T1000 (cell line): ENCODE data around the gene BLMH.
"Not testable (repeated sequence)": the region's sequence is repeated elsewhere in the genome, so short reads cannot be mapped to it uniquely, and the experiment has no call there.

Source experiments
- DNase-seq: peaks from one replicate; lab custom pipeline; 2025; ENCODE audit warnings: mixed read lengths; lab: John Stamatoyannopoulos, UW

Gene BLMH

DNA sequence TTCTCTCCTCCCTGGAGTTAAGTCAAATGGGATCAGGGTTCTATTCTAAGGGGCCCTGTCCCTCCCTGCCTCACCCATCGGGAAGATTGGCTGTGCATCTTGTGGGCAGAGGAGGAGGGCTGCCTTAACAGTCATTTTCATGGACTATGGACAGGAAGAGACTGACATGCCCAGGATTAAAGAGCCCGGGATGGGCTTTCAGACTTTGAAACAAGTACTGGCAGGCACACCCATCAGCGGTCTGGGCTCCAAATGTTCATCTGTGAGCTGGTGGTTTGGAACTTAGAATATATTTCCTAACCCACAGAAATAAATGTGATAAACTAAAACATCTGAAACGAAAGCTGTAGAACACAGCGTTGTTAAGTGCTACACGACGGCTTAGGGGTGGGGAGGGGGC is 62.7 kb downstream of the BLMH start:
- DNase-seq = no peak

DNA sequence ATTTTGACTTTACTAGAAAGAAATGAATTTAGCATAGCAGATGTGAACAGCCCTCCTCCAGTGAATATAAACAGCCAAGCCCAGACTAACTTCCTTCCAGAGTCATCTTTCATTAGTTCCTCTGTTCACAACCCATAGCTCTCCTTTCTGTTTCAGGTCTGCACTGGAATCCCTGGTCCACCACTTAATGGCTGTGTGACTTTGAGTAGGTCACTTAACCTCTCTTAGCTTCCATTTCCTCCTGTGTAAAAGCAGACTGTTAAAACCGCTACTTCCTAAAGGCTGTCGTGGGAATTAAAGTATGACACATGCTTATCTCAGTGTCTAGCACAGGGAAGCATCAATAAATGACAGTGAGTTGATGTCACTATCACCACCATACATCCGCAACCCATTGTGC is 63.7 kb downstream of the BLMH start:
- DNase-seq = no peak

DNA sequence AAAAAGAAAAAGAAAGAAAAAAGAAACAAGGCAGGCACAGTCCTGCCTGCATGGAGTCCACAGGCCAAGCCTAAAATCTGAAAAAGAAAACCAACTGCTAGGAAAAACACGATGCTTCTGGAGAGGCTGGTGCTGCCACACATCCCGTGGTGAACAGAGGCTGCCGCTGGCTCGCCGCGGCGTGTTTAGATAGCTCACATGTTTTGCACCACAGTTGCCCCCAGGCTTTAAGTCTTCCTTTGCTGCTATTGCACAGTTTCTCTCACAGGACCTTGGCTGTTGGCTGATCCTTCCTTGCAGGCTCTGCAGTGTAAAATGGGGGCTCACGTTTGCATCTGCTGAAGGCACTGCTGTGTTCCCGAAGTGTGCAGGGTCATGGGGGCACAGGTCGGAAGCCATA is 64.9 kb downstream of the BLMH start:
- no peak for DNase-seq

DNA sequence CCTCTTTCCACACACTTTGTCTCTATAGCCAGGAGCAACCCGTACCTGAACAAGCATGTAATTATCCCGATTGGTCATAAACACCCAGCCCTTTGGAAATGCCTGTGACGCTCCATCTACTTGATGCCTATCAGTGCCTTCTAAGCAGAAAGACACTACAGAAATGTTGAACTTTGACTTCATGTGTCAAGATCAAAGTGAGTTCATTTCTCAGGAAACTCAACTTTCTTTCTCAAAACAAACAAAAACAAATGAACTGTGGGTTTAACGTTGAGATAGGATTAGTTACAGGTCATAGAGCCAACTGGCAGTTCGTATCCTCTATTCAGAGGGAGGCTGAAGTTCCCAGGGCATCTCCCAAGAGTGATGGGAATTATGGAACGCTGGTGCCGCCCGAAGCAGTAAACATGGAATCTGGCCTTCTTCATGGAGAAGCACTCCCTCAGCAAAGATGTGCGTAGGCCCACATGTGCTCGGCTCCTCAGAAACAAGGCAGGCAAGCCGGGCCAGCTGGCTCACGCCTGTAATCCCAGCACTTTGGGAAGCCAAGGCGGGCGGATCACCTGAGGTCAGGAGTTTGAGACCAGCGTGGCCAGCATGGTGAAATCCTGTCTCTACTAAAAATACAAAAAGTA is 65.7 kb downstream of the BLMH start:
- DNase-seq = no peak

DNA sequence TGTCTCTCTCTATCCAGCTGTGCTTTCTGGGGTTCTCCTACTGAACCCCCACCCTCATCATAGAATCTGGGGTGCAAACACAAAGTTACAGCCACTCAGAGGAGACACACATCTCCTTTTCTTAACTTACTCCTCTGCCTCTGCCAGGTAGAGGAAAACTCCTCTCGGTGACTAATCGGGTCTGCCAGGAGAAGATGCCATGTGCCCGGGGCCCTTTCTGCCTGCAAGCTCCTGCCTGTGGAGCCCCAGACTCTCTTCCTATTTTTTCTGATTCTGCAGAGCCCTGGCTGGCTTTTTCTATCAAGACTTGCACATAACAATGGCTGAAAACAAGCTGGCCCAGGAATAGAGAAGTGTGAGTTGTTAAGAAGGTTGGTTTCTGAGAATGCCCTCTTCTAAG is 66.6 kb downstream of the BLMH start:
- no peak for DNase-seq

DNA sequence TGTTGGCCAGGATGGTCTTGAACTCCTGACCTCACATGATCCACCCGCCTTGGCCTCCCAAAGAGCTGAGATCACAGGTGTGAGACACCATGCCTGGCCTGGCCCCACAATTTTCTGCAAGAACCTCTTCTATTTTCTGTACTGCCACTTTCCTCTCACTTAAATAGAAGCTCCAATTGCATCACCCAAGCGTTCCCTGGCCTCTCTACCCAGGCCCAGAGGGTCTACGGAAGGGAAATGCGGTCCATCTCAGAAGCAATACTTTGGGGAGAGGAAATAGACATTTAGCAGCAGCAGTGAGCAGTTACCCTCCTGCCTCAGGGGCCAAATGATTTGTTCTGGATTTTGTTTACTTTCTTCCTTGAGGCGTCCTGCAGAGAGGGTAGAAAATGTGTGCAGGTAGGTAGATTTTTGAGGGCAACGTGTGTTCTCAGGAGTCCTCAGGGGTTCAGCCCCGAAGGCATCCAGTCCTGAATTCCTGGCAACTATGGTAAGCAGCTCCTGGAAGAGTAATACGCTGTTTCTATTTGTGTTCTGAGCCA is 67.3 kb downstream of the BLMH start:
- DNase-seq = no peak

DNA sequence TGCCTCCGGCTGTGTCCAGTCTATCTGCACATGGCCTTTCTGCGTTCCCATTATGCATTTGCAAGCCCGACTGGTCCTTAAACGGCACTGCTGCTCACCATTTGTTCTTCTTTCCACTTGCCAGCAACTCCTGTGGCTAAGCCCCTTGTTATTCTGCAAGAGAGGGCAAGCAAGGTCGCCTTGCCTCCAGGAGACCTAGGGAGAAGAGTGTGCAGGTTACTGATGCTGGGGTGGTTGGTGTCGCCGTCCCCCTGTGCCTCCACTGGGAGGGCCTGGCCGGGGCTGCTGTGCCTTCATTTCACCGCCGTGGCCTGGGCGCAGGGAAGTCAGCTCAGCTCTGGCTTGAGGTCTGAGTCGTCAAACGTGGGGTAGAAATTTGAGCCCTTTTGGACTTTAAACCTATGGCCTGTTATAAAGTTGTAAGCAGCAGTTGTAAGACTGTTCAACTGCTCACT is 69.0 kb downstream of the BLMH start:
- DNase-seq = no peak

DNA sequence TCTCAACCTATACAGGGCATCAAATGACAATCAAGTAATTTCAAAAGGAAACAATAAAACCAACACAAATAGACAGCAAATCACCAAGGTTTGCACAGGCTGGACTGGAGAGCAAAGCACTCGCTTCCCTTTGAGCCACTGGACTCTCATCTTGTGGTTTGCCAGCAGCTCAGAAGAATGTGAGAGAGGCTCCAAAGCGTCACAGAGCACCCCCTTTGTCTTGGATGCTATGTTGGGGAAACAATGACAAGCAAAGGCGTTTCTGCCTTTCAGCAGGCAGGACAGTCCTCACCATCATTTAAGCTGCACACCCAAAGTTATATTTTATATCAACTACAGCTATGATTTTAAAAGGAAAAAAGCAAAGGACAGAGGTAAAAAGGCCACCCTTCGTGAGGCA is 69.5 kb downstream of the BLMH start:
- no peak for DNase-seq

DNA sequence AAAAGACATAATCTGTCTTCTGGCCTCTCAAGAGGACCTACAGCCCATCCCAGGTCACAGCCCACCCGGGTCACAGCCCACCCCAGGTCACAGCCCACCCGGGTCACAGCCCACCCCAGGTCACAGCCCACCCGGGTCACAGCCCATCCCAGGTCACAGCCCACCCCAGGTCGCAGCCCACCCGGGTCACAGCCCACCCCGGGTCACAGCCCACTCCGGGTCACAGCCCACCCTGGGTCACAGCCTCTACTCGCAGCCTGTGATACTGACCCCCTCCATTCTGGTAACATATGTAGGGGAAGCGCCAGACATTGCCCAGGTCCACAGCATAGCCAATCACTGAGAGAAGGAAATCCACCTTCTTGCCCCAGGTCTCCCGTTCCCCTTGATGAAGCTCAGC is 70.4 kb downstream of the BLMH start:
- DNase-seq = no peak

DNA sequence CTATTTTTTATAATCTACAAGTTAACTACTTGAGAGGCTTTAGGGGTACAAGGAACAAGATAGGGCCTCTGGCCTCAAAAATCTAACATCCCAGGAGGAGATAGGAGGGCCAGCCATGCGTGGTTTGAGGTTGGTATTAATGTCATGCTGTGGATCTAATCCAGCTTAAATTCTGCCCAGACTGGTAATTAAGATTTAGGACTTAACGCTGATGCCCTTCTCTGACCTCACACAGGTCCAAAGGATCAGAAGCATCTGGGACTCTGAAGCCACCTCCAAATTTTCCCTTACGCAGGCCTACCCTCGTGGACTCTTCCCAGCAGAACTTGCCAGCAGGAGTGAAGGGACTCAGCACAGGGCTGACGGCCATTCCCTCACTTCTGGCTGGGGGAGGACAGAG is 71.3 kb downstream of the BLMH start:
- no peak for DNase-seq

DNA sequence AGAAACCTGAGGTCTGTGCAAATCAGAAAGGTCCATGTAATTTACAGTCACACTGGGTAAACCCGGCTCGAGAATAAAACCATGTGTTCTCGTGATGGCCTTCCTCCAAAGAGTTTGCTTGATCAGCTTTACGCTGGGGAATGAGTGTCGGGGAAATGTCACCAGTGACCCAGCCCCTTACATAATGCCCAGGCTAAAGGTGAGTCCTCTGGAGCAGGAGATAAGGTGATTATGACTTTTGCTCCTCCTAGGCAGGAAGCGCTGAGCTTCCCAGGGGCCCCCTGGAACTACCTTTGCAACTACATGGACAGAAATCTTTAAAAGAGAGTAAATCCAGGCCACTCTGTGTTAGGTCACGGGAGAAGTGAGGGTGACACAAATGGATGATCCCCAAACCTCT is 71.9 kb downstream of the BLMH start:
- DNase-seq = no peak

DNA sequence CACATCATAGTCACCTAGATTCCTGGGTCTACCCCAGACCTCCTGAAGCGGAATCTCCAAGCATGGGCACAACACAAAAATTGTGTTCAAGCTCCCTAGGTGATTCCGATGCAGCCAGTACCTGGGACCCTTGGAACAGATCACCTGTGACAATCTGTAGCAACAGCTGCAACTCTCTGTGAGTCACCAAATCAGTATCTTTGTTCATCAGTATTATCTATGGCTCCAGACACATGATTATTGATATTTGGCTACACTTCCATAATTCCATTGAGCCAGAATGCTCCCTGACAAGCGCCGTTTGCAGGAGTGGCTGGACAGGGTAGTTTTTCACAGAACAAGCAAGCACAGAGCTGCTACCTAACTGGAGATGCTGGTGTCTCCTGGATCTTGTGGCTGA is 72.4 kb downstream of the BLMH start:
- DNase-seq = no peak

DNA sequence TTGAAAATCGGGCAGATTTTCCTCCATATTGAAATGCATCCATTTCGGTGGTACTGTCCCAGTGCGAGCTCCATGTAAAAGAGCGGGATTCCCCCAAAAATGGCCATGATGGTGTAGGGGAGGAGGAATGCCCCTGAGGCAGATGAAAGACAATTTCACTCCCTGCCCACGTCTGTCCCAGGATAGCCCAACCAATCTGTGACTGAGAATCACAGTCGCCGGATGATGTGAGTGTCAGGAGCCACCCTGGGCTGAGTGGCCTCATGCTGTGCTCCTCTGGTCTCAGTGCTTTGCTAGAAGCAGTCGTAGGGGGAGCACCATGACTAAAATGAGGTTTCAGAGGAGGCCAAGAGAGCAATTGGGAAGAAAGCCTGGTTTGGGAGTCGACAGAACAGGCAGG is 72.9 kb downstream of the BLMH start:
- no peak for DNase-seq

DNA sequence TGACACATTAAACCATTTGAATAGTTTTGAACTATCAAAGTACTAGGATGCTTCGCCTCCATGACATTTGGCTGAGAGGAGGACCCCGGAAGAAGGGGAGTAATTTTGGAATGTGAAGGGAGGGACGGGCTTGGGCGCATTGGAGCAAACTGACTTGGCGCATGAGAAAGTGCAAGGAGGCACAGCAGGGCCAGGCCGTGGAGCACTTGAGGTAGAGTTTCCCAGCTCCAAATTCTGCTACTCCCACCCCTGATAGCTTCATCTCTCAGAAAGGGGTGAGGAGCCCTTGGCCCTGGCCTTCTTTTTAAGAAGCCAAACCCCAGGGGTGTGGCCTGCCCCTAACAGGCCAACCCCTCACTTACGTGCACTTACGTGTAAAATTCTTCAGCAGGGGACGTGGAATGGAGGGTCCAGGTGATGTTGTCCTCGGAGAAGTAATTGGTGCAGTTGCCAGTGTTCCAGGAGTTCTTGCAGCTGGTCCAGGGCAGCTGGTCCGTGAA is 73.9 kb downstream of the BLMH start:
- no peak for DNase-seq

DNA sequence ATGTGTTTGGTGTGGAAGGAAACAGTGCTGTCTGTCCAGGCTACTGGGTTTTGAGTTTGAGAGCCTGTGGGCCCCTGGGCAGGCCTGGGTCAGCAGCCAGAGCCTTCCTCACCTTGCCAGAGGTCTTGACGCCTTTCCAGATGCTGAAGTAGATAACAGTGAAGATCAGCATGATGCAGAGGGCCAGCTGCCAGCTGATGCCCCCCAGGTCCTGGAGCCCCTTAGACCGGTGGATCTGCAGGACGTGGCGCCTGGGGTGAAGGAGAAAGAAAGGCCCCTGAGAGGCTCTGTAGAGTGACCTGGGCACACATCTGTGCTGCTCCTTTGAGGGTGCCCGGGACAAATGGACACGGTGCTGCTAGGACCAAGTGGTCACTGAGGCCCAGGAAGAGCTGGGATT is 74.7 kb downstream of the BLMH start:
- no peak for DNase-seq

DNA sequence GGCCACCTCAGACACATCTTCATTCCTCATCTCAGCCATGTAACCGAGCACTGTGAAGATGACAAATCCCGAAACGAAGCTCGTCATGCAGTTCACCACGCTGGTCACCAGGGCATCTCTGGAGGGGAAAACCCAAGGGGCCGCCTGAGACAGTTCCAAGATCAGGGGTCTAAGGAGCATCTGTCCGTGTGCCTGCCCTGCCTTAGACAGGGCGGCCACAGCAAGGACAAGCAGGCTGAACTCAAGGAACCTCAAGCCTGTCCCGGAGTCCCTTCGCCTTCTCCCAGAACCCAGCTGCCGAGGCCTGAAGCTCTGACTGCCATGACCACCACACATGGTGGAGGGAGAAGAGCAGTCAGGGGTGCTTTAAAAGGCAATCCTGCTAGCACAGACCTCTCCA is 79.0 kb downstream of the BLMH start:
- DNase-seq = no peak

DNA sequence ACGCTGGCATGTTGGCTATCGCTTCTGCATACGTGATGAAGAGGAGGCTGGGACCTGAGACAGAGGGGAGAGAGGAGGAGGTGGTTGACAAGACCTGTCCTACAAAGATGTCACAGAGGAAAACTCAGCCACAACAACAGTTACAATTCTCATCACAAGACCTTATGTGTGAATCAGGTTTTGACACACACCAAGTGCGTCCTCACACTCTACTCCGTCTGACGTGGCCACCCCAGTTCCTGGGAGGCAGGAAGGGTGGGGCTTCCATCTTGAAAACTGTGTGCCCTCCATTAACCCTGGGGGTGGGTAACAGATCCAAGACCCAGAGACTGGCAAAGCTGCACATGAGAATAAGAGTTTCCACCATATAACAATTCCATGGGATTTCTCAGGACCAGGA is 80.4 kb downstream of the BLMH start:
- no peak for DNase-seq

DNA sequence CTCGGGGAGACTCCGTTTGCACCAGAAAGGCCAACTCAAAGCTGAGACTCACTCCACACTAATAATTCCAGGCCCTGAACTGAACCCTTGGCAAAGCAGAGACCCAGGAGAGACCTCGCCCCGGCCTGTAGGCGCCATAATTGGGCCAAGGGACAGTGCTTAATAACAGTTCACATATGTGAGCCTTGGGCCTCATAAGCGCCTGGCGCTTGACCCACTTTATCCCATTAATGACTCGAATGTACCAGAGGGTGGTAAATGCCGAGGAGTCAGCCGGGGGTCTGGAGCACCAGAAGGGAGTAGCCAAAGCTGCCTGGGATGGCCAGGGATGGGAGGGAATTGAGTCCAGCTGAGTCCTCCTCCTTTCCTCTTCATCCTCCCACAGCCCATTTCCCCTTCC is 80.8 kb downstream of the BLMH start:
- DNase-seq = no peak

DNA sequence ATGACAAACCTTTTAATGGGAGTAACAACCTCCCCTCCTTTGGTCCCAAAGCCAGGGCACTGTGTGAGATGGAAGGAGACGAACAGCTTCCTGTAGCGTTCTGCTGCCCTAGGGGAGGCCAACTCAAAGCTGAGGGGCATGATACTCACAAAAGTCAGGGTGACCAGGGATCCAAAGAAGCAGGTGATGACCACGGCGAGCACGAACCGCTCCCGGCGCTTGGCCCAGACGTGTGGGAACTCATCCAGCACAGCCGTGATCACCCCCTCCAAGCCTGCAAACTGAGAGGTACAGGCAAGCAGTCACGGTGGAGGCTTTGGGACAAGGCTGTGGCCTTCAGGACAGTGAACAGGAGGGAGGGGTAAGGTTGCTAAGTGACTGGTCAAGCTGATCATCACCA is 81.4 kb downstream of the BLMH start:
- DNase-seq = no peak

DNA sequence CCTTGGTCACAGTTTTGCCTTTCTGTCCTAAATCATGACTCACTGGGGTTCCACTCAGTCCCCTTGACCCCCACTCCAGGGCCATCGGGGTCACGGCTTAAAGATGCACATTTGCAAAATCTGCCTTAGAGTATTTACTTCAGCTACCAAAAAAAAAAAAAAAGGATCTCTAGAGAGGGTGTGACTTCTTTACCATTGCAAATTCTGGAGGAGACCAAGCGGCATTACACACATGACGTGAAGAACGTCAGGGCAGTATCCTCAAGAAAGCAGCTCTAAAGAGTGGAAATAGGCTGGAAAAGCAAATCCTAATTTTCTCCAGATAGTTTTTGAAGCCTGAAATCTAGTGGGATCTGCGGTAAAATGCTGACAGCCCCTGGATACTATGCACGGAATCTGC is 81.8 kb downstream of the BLMH start:
- no peak for DNase-seq

DNA sequence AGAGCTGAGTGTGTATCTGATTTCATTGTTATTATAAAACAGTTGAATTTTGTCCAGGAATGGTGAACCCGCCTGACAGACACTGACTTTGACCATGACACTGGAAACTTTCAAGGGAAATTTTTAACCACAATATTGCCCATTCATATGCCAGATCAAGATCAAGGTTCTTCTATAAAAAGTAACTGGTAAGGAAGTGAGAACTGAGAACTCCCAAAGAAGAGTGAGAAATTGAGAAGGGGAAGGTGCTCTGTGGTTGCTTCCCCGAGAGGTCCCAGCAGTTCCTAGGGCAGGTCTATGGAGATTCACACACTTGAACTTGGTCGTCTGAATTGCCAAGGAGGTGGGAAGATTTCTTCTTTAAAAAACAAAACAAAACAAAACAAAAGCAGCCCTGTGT is 83.5 kb downstream of the BLMH start:
- DNase-seq = no peak

DNA sequence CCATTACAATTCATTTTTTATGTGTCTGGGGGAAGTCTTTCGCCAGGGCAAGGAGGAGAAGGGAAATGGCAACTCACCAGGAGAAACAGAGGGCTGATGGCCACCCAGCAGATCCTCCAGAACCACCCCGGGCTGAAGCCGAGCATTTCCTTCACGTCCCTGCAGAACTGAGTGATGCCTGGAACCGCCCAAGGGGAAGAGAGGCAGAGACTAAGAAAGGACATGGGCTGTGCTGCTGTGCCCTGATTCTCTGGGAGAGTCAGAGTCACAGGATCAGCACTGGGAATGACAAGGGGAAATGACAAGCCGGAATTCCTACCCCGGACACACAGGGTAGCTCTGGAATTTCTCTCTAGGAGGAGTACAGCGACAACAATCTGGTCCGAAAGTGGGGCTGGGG is 84.1 kb downstream of the BLMH start:
- DNase-seq = no peak

DNA sequence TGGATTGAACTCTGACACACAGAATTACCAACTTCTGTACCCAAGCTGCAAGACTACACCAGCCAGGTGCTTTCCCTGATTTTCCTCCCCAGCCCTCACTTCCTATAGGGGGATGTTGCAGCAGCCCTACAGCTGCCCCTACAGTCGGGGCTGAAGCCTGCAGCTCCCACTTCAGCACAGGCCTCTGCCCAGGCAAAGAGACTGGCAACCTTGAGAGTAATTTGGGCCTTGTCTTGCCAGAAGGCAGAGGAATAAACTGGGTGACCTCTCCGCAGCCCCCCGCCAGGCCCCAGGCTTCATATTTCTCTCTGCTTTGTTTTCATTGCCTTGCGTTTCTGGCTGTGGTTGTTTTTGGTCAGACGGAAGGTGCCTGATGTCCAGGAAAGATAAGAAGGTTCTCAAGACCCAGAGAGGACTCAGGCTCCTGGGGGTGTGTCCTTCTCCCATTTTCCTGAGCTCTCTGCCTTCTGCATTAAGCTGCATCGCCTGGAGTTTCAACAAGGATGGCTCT is 88.2 kb downstream of the BLMH start:
- DNase-seq = no peak

DNA sequence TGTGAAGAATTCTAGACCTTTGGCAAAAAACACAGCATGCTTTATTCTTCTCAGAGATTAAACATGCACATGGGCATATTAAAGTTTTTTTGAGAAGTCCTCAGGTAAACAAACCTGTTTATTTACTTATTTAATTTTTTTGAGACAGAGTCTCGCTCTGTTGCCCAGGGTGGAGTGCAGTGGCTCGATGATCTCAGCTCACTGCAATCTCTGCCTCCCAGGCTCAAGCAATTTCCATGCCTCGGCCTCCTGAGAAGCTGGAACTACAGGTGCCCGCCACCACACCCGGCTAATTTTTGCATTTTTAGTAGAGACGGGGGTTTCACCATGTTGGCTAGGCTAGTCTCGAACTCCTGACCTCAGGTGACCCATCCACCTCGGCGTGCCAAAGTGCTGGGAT is 91.1 kb downstream of the BLMH start:
- not testable (repeated sequence) for DNase-seq
